ENCODE data around the gene SPOCK3. TPM values are rescaled to one million over a fixed set of nuclear protein-coding genes. Genes with fewer than 3 reads are reported as not detected.
A peak's percentile ranks its signal among the peaks of the same experiment; 100 is the strongest.

The SPOCK3 gene
- total RNA-seq, 3 donors from 2014 or later: not detected

DNA sequence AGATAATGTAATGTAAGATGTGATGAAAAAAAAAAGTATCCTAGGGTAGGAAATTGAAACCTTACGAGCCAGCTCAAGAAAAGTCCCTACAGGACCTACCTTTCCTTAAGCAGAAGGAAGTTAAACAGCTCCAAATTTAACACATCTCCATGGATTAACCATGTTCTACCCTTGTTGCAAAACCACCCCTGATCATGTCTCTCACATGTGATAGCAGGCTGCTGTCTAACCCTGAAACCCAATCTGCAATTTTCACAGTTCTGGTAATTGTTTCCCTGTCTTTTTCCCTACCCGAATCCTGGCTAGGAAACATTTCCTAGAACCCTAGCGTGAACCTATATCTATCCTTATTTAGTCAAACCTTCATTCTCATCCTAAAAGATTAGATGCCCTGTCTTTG, 198.9 kb downstream of the SPOCK3 start:
- Mint-ChIP-seq H3K27me3 (ENCODE audit: low read depth) (no peaks in the 10 kb centered on the region), H3K4me1 (ENCODE audit: low read depth) (no peaks in the 10 kb centered on the region), H3K9me3 (no peaks in the 10 kb centered on the region)

DNA sequence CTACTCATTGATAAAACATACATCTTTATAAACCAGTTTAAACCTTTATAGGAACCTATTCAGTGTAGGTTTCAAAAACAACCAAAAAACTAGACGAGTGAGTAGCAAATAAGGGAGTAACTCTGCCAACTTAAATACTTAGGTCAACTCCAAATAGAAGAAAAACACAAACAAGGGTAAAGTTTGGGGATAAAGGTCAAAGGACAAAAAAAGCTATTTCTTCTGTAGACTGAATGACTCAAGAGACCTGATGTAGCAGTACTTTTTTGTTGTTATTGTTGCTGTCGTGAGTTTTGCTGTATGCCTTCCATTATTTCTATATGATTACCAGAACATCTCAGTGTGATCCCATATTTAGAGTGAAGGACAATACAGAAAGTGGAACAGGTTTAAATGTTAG, 199.3 kb downstream of the SPOCK3 start:
- Mint-ChIP-seq H3K4me1 (ENCODE audit: low read depth) (no peaks in the 10 kb centered on the region), H3K9me3 (no peaks in the 10 kb centered on the region), H3K27me3 (ENCODE audit: low read depth) (no peaks in the 10 kb centered on the region), H3K4me3 (no peak overlapping the region), H3K36me3 (ENCODE audit: insufficient read depth) (no peaks in the 10 kb centered on the region)
- no peak for ATAC-seq
- no peak for DNase-seq

More for the DNA sequence above, 198.9 kb downstream of the SPOCK3 start:
- no peak overlapping the region for H3K4me3 Mint-ChIP-seq
- ATAC-seq: no peak
- DNase-seq: no peak
- H3K36me3 Mint-ChIP-seq (ENCODE audit: insufficient read depth): no peaks in the 10 kb centered on the region

DNA sequence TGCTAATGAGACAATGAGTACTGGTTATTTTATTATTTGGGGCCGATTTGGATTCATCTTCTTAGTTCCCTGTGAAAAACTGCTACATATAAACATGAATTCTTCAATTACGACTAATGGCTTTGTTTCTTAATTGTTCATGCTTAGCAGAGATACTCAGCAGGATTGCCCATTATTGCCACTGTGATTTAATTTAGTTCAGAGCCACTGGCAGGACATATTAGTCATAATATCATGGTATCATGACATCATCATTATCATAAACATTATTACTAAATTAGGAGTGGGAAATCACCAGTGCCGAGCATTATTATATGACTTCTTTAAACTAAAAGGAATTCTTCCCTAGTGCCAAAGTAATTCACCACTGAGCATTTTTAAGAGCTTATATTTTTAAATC, 201.4 kb downstream of the SPOCK3 start:
- no peak for DNase-seq
- Mint-ChIP-seq H3K27me3 (ENCODE audit: low read depth) (no peaks in the 10 kb centered on the region), H3K4me1 (ENCODE audit: low read depth) (no peaks in the 10 kb centered on the region), H3K4me3 (no peak overlapping the region), H3K36me3 (ENCODE audit: insufficient read depth) (no peaks in the 10 kb centered on the region), H3K9me3 (no peaks in the 10 kb centered on the region)
- no peak for ATAC-seq

DNA sequence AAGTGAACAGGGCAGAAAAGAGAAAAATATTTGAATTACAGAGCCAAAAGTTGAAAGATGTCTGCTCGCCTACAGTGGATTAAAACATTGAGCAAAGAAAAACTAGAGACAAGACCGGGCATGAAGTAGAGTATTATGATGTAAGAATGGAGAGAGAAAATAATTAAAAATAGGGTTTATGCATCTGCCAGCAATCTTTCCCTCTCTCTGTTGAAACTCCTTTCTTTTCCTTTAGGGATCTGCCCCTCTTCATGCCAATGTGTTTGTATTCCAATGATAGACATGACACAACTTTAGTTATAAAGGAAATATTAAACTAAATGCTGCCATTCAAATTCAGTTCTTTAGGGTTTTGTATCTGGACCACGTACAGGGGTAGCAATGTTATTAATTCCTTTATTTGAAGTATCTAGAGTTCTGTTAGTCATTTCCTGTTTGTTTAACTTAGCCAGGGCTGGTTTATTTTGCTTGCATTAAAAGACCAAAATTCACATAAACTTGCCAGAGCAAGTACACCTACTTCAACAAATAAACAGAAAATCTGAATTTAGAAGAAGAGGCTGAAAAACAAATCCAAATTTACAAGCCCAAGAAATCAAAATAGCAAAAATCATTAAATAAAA, 202.6 kb downstream of the SPOCK3 start:
- no peak for ATAC-seq
- H3K36me3 Mint-ChIP-seq (ENCODE audit: insufficient read depth): no peaks in the 10 kb centered on the region
- no peak for DNase-seq
- no peaks in the 10 kb centered on the region for H3K9me3 Mint-ChIP-seq
- no peak overlapping the region for H3K4me3 Mint-ChIP-seq
- no peaks in the 10 kb centered on the region for H3K27me3 Mint-ChIP-seq (ENCODE audit: low read depth)
- no peaks in the 10 kb centered on the region for H3K4me1 Mint-ChIP-seq (ENCODE audit: low read depth)

DNA sequence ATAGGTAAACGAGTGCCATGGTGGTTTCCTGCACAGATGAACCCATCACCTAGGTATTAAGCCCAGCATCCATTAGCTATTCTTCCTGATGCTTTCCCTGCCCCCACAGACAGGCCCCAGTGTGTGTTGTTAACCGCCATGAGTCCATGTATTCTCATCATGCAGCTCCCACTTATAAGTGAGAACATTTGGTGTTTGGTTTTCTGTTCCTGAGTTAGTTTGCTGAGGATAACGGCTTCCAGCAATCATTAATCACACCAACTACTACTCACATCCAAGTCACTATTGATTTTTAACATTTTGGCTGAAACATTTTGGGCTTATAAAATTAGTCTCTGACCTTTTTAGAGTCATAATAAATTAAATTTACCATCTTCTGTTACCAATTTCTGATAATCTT, 205.3 kb downstream of the SPOCK3 start:
- DNase-seq: no peak
- H3K4me1 Mint-ChIP-seq (ENCODE audit: low read depth): no peaks in the 10 kb centered on the region
- H3K27me3 Mint-ChIP-seq (ENCODE audit: low read depth): no peaks in the 10 kb centered on the region

DNA sequence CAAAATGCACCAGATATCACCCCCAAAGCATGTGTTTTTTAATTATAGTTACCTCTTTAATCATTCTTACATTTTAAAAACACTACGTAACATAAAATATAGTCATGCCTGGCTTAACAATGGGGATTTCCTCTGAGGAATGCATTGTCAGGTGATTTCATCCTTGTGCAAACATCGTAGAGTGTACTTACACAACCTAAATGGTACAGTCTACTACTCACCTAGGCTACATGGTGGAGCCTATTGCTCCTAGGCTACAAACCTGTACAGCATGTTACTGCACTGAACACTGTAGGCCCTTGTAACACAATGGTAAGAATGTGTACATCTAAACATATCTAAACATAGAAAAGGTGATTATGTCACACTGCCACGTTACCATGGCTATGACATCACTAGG, 208.6 kb downstream of the SPOCK3 start:
- no peak for DNase-seq
- Mint-ChIP-seq H3K27me3 (ENCODE audit: low read depth) (no peaks in the 10 kb centered on the region), H3K4me1 (ENCODE audit: low read depth) (no peaks in the 10 kb centered on the region), H3K36me3 (ENCODE audit: insufficient read depth) (no peaks in the 10 kb centered on the region), H3K4me3 (no peak overlapping the region), H3K9me3 (no peaks in the 10 kb centered on the region)
- no peak for ATAC-seq

More for the DNA sequence above, 205.3 kb downstream of the SPOCK3 start:
- Mint-ChIP-seq H3K36me3 (ENCODE audit: insufficient read depth) (no peaks in the 10 kb centered on the region), H3K4me3 (no peak overlapping the region), H3K9me3 (no peaks in the 10 kb centered on the region)
- ATAC-seq: no peak

DNA sequence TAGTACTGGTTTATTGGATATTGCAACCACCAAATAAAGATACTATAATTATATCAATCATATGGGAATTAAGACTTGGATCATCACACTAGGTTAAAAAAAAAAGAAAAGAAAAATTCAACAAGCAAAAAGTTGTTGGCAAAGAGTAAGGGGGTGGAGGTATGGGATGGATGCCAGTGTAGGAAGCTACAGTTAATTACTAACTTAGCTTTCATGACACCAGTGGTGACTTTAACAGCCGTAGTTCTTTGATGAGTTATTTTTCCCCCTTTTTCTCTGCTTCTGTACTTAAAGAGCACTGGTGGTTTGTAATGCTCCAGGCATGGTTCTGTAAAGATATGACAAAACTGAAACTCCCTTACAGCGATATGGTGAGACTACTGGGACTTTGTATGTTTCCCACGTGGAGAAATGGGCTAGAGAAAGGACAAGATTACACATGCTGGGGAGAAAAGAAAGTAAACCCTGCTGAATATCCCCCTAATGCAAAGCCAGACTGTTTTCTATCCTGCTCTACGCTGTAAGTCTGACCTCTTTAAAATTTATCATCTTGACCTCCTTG, 210.8 kb downstream of the SPOCK3 start:
- no peaks in the 10 kb centered on the region for H3K27me3 Mint-ChIP-seq (ENCODE audit: low read depth)
- no peak overlapping the region for H3K4me3 Mint-ChIP-seq
- DNase-seq (no peak), ATAC-seq (no peak)
- no peaks in the 10 kb centered on the region for H3K4me1 Mint-ChIP-seq (ENCODE audit: low read depth)
- no peaks in the 10 kb centered on the region for H3K9me3 Mint-ChIP-seq
- no peaks in the 10 kb centered on the region for H3K36me3 Mint-ChIP-seq (ENCODE audit: insufficient read depth)

DNA sequence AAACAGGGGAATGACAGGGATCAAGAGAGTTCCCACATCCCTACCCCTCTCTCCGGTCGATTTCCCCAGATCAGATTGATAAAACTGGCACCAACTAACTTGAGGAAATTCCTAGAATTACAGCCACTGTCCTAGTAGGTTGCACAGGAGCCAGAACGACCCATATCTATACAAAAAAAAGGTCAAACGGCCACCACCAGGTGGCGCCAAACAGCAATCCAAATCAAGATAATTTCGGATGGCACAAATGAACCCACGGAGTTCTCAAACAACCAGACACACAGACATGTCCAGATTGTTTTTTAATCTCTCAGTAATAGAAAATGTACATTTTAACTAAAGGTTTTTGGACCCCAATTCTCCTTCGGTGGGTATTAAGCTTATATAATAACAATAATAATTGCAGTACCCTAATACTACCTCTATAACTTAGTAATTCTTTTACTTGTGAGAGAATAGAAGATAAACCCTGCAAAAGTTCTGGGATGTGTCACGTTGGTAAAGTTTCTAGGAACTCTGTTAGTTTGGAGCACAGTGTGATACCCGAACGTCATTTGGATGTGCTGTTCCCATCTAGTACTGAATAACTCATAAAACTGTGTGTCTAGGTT, 212.6 kb downstream of the SPOCK3 start:
- DNase-seq (peak; percentile 17), ATAC-seq (no peak)
- no peaks in the 10 kb centered on the region for H3K36me3 Mint-ChIP-seq (ENCODE audit: insufficient read depth)
- no peaks in the 10 kb centered on the region for H3K9me3 Mint-ChIP-seq
- H3K4me1 Mint-ChIP-seq (ENCODE audit: low read depth): no peaks in the 10 kb centered on the region
- H3K27me3 Mint-ChIP-seq (ENCODE audit: low read depth): no peaks in the 10 kb centered on the region
- no peak overlapping the region for H3K4me3 Mint-ChIP-seq

DNA sequence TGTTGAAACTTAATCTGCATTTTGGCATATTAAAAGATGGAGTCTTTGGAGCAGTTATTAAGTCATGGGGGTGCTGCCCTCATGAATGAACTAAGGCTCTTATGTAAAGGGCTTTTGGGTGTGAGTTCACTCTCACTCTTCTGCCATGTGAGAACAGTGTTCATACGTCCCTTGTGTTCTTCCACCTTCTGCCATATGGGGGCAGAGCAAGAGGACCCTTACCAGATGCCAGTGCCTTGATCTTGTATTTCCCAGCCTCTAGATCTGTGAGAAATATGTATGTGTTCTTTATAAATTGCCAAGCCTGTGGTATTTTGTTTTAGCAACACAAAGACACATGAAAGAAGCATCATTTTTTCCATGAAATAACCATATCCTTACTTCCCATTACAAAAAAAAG, 213.9 kb downstream of the SPOCK3 start:
- Mint-ChIP-seq H3K4me1 (ENCODE audit: low read depth) (no peaks in the 10 kb centered on the region), H3K27me3 (ENCODE audit: low read depth) (no peaks in the 10 kb centered on the region), H3K9me3 (no peaks in the 10 kb centered on the region), H3K4me3 (no peak overlapping the region), H3K36me3 (ENCODE audit: insufficient read depth) (no peaks in the 10 kb centered on the region)
- DNase-seq (no peak), ATAC-seq (no peak)

DNA sequence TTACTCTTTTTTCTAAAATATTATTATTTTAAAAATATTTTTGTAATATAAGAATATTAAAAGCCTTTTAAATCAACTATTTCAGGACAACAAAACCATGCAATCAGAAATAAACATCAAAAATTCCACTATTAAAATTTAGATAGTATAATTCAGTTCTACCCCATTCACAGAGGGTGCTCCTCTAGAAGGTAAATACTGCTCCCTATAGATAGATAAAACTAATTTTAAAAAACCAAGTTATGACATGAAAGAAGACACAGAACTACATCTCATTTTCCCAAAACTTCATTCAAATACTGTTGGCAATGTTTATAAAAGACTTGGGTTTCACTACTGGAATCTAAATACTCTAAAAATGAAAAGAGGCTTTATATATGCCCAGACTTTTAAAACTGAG, 219.3 kb downstream of the SPOCK3 start:
- H3K4me3 Mint-ChIP-seq: no peak overlapping the region
- no peaks in the 10 kb centered on the region for H3K36me3 Mint-ChIP-seq (ENCODE audit: insufficient read depth)
- ATAC-seq: no peak
- no peaks in the 10 kb centered on the region for H3K9me3 Mint-ChIP-seq
- H3K27me3 Mint-ChIP-seq (ENCODE audit: low read depth): no peaks in the 10 kb centered on the region
- no peak for DNase-seq
- no peaks in the 10 kb centered on the region for H3K4me1 Mint-ChIP-seq (ENCODE audit: low read depth)

DNA sequence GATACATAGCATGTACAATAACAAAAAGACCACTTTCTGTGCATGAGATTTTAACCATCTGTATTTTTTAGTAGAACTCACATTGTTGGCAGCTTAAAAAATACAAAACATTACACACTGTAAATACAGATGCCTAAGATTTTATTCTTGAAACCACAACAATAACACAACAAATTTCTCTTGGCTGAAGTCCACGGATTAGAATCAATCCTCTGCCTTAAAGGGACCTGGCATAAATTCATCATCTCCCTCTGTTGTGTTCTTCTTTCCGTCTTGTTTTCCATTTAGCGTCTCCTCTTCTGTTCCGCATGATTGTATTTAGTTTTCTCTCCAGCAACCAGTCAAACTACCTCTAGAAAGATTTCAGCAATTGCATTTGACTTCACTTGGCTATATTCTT, 231.0 kb downstream of the SPOCK3 start:
- no peak for DNase-seq
- Mint-ChIP-seq H3K4me1 (ENCODE audit: low read depth) (no peaks in the 10 kb centered on the region), H3K27me3 (ENCODE audit: low read depth) (no peaks in the 10 kb centered on the region), H3K4me3 (no peak overlapping the region), H3K36me3 (ENCODE audit: insufficient read depth) (no peaks in the 10 kb centered on the region), H3K9me3 (peaks cover 3% of the 10 kb centered on the region)
- ATAC-seq: no peak

DNA sequence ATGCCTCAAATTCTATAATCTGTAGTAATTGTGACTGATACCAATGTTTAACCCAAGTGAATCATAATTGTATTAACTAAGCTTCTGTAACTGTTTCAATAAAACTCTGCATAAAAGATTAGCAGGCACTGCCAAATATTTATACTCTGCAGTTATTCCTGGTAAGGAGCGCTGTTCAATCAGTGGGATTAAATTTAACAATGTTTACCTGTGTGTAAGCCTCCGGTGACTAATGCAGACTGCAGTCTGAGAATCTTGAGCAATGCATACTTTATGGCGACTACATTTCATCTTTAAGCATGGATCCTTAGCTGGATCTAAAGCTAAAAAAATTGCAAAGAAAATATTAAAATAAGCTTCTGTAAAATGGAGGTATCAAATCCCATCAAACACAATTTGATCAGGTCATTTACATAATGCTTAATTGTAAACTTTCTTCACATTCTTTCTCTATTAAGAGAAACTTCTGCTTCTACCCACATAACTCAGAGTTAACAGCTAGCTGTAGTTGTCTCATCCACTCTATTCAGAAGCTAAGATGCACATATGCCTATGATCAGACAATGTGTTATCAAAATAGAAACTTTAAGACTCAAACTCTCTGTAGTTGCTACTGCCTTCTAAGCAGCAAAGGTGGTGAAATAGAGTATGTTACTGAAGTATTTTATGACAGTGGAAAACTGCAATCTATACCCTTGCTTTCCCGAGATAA, 234.0 kb downstream of the SPOCK3 start:
- Mint-ChIP-seq H3K4me3 (no peak overlapping the region), H3K36me3 (ENCODE audit: insufficient read depth) (no peaks in the 10 kb centered on the region), H3K27me3 (ENCODE audit: low read depth) (no peaks in the 10 kb centered on the region), H3K9me3 (peaks cover 3% of the 10 kb centered on the region), H3K4me1 (ENCODE audit: low read depth) (no peaks in the 10 kb centered on the region)
- DNase-seq: no peak
- ATAC-seq: no peak

DNA sequence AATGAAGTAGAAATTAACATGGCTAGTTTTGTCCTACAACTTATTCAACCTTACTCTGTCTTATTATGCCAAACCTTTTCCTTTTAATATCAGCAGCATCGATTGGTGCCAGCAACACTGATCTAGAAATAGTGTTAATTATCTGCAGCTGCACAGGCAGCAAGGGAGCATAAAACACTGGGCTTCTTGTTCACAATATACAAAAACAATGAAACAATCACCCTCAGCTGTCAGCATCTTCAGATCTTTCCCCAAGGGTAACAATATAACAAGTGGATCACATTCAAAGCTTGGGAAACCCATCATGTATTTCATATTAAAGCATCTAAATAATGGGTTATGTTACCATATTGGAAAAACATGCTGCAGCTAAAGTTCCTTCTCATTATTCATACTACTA, 238.1 kb downstream of the SPOCK3 start:
- DNase-seq (no peak), ATAC-seq (no peak)
- Mint-ChIP-seq H3K4me1 (ENCODE audit: low read depth) (no peaks in the 10 kb centered on the region), H3K27me3 (ENCODE audit: low read depth) (no peaks in the 10 kb centered on the region), H3K36me3 (ENCODE audit: insufficient read depth) (no peaks in the 10 kb centered on the region), H3K9me3 (no peaks in the 10 kb centered on the region), H3K4me3 (no peak overlapping the region)

DNA sequence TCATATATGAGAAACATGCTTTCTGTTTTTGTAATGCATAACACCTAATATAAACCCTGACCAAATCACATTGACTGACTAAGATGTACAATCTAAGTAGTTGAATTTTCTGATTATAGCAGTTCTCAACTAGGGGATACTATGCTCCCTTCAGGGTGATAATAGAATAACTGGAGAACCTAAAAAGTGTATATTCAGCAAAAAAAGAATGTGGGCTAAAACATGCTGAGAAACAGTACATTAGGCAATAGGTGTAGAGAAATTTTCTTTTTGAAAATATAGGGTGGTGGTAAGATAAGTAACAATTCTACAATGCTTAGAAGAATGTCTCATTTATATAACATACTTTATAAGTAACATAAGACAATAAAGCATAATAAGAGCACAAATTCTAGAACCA, 239.6 kb downstream of the SPOCK3 start:
- Mint-ChIP-seq H3K36me3 (ENCODE audit: insufficient read depth) (no peaks in the 10 kb centered on the region), H3K4me3 (no peak overlapping the region), H3K27me3 (ENCODE audit: low read depth) (no peaks in the 10 kb centered on the region), H3K4me1 (ENCODE audit: low read depth) (no peaks in the 10 kb centered on the region), H3K9me3 (no peaks in the 10 kb centered on the region)
- no peak for DNase-seq
- ATAC-seq: no peak

DNA sequence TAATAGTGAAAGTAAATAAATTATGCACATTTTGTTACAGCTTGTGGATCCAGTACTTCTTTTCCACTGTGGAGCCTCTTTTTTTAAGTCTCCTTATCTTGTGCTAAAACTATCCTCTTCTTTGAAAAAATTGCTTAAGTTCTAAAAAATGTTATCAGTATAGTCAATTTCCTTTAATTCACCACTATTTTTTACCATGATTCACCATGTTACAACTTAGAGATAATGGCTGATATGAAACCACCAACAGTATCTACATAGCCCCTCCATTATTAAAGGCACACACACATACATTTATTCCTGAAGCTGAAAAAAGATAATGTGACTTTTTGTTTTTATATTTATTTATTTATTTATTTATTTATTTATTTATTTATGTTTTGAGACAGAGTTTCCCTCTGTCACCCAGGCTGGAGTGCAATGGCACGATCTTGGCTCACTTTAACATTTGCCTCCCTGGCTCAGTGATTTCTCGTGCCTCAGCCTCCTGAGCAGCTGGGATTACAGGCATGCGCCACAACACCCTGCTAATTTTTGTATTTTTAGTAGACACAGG, 243.2 kb downstream of the SPOCK3 start:
- Mint-ChIP-seq H3K9me3 (no peaks in the 10 kb centered on the region), H3K4me3 (no peak overlapping the region), H3K36me3 (ENCODE audit: insufficient read depth) (no peaks in the 10 kb centered on the region)

More for the DNA sequence above, 243.2 kb downstream of the SPOCK3 start:
- Mint-ChIP-seq H3K4me1 (ENCODE audit: low read depth) (no peaks in the 10 kb centered on the region), H3K27me3 (ENCODE audit: low read depth) (no peaks in the 10 kb centered on the region)
- DNase-seq: no peak
- no peak for ATAC-seq

Data from activated T-cell treated with anti-CD3 and anti-CD28 coated beads, Interleukin-2, amount 50 U/mL, for 4 hours (primary cell).